Measurements from ENCODE around the gene NEK7. TPM values are rescaled to one million over a fixed set of nuclear protein-coding genes. Genes with fewer than 3 reads are reported as not detected.

Gene NEK7
- total and polyA plus RNA-seq, 2 donors (not counting 1 experiment from before 2014, with no cell fraction given): 8.1 to 75.4 TPM

DNA sequence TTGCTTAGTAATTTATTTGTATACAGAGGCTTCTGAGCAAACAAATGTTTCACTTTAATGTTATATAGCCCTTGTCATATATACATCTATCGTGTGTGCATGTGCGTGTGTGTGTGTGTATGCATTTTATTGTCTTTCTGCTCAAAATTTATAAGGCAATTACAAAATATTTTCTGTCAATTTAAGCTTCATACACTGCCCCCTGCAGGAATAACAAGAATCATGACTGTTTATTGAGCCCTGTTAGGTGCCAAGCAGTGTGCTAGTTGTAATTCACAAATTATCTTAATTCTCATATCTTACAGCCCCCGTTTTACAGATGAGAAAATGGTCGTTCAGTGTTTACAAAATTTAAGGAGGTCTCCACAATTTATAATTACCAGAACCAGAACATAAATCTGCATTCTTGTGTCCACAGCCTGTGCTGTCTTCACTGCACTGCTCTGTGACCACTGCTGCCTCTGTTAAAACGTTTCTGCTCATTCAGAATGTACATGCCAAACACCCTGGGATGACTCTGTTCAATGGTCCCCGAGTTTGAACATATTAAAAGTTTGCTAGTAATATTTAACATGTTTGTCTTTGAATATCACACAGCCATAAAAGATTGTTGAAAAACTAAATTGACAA is 202.3 kb downstream of the NEK7 start:
- WGBS (ENCODE audit: insufficient coverage): 80% methylated on average over 1 of the region's 6 CpGs
- intact Hi-C loops (cut with micrococcal nuclease): loop anchor here (2.0 kb wide), 1 partner anchor 270 kb away; no protein-coding TSS in a partner anchor

More for the DNA sequence above, 202.3 kb downstream of the NEK7 start:
- Histone ChIP-seq H3K4me3 (ENCODE audit: control extremely low read depth in 1 of 5, extremely low read depth in 1 of 5, insufficient read depth in 1 of 5, low read depth in 2 of 5, low read length in 4 of 5) (no peak overlapping the region), H3K36me3 (replicated peaks in 1 of 2; ENCODE audit: control extremely low read depth in 1 of 2, control insufficient read depth in 1 of 2, extremely low read depth in 1 of 2, insufficient read depth in 2 of 2, low read length in 1 of 2) (no peaks in the 10 kb centered on the region), H3K4me2 (replicated peaks; ENCODE audit: low read depth, low read length, poor library complexity, severe bottlenecking) (no peak overlapping the region), H2AFZ (ENCODE audit: insufficient read depth, low read depth, low read length, poor library complexity, severe bottlenecking) (no peak overlapping the region), H3K4me1 (ENCODE audit: control insufficient read depth in 2 of 2, insufficient read depth in 2 of 2, low read length in 2 of 2) (no peaks in the 10 kb centered on the region), H3K27me3 (replicated peaks in 1 of 4; ENCODE audit: control extremely low read depth in 1 of 4, control insufficient read depth in 3 of 4, insufficient read depth in 4 of 4, low read length in 3 of 4) (no peaks in the 10 kb centered on the region), H3K9ac (ENCODE audit: low read length) (no peak overlapping the region), H3K9me3 (ENCODE audit: control extremely low read depth in 1 of 3, control insufficient read depth in 2 of 3, insufficient read depth in 1 of 3, low read length in 2 of 3) (no peaks in the 10 kb centered on the region), H3K79me2 (ENCODE audit: control insufficient read depth, insufficient read depth, low read length) (no peaks in the 10 kb centered on the region), H3K27ac (ENCODE audit: low read length in 2 of 2) (no peak overlapping the region), H4K20me1 (ENCODE audit: control insufficient read depth, insufficient read depth, low read length, poor library complexity, severe bottlenecking) (no peaks in the 10 kb centered on the region)
- Mint-ChIP-seq H3K4me1 (no peaks in the 10 kb centered on the region), H3K4me3 (no peak overlapping the region), H3K9me3 (ENCODE audit: insufficient read depth) (no peaks in the 10 kb centered on the region), H3K27ac (no peak overlapping the region), H3K27me3 (peaks cover 6% of the 10 kb centered on the region)
- POLR2A ChIA-PET: no interaction called here
- peak; percentile 17 for DNase-seq
- no peak for ATAC-seq (ENCODE audit: low read depth)
- CTCF ChIA-PET: interaction anchor here (0.7 to 1.6 kb wide), 6 partner anchors 10 to 533 kb away, joined by 3 to 12 read pairs (median 3); no protein-coding TSS in a partner anchor
- TF ChIP-seq EZH2 (IDR thresholded peaks at IDR 0.05; ENCODE audit: borderline replicate concordance, insufficient read depth, low read depth, low read length, poor library complexity, severe bottlenecking) (no peak), CTCF (IDR thresholded peaks at IDR 0.05) (peak; percentile 41)

Measured in B cell (primary cell).